H1 (cell line): ENCODE data around the gene SUCLG2. TPM values are rescaled to one million over a fixed set of nuclear protein-coding genes. Genes with fewer than 3 reads are reported as not detected.

ENCODE experiments used
- polyA plus RNA-seq, 7 experiments: library from polyadenylated mRNA; depleted of rRNA in 3 of 7; stranded (reverse) in 5 of 7; unstranded in 2 of 7; fragments of >200 nt in 5 of 7; fragments of 200-250 nt in 2 of 7; gene quantifications; 1 replicate in 5 of 7; 2 replicates in 1 of 7; 4 replicates in 1 of 7; pipeline versions ENCODE4 v1.2.1 to v1.2.3, GENCODE V29; 2011 to 2013; ENCODE audit warnings: missing spikeins in 2 of 7, mixed read lengths in 2 of 7
- total RNA-seq: library from RNA; stranded (reverse); fragmentation: NEBNext Ultra II Directional; extraction: Animal tissue kit (Norgen Biotek cat#: 25700); gene quantifications from 2 replicates; pipeline ENCODE4 v1.2.1, GENCODE V29; 2021
- TF ChIP-seq, protein P1 (sequence below): fragments of 300-600 bp; sonication (generic); IDR thresholded peaks from 2 replicates; pipeline ENCODE4 v1.7.1; 2012; ENCODE audit warnings: low read length, moderate library complexity, mild to moderate bottlenecking, inconsistent platforms; ENCODE audit not compliant: insufficient replicate concordance

The SUCLG2 gene
- total and polyA plus RNA-seq, 2 of the 8 experiments (the other 6 are each of a cell fraction or from before 2014, with no cell fraction given): 12.9 to 46.2 TPM

DNA sequence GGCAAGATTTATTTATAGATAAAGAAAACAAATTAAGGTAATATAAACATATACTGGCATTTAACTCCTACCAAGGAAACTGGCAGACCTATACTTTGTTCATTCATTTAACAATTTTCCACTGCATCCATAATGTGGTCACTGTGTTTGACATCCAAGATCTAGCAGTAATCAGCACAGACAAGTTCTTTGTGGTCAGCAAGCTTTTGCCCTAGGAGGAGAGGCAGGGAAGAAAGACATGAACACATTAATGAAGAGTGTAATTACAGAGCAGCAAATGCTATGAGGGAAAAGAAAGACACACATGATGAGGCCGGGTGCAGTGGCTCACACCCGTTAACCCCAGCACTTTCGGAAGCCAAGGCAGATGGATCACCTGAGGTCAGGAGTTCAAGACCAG, 34.4 kb downstream of the SUCLG2 start (continued):
- TF ChIP-seq, protein P1, sequence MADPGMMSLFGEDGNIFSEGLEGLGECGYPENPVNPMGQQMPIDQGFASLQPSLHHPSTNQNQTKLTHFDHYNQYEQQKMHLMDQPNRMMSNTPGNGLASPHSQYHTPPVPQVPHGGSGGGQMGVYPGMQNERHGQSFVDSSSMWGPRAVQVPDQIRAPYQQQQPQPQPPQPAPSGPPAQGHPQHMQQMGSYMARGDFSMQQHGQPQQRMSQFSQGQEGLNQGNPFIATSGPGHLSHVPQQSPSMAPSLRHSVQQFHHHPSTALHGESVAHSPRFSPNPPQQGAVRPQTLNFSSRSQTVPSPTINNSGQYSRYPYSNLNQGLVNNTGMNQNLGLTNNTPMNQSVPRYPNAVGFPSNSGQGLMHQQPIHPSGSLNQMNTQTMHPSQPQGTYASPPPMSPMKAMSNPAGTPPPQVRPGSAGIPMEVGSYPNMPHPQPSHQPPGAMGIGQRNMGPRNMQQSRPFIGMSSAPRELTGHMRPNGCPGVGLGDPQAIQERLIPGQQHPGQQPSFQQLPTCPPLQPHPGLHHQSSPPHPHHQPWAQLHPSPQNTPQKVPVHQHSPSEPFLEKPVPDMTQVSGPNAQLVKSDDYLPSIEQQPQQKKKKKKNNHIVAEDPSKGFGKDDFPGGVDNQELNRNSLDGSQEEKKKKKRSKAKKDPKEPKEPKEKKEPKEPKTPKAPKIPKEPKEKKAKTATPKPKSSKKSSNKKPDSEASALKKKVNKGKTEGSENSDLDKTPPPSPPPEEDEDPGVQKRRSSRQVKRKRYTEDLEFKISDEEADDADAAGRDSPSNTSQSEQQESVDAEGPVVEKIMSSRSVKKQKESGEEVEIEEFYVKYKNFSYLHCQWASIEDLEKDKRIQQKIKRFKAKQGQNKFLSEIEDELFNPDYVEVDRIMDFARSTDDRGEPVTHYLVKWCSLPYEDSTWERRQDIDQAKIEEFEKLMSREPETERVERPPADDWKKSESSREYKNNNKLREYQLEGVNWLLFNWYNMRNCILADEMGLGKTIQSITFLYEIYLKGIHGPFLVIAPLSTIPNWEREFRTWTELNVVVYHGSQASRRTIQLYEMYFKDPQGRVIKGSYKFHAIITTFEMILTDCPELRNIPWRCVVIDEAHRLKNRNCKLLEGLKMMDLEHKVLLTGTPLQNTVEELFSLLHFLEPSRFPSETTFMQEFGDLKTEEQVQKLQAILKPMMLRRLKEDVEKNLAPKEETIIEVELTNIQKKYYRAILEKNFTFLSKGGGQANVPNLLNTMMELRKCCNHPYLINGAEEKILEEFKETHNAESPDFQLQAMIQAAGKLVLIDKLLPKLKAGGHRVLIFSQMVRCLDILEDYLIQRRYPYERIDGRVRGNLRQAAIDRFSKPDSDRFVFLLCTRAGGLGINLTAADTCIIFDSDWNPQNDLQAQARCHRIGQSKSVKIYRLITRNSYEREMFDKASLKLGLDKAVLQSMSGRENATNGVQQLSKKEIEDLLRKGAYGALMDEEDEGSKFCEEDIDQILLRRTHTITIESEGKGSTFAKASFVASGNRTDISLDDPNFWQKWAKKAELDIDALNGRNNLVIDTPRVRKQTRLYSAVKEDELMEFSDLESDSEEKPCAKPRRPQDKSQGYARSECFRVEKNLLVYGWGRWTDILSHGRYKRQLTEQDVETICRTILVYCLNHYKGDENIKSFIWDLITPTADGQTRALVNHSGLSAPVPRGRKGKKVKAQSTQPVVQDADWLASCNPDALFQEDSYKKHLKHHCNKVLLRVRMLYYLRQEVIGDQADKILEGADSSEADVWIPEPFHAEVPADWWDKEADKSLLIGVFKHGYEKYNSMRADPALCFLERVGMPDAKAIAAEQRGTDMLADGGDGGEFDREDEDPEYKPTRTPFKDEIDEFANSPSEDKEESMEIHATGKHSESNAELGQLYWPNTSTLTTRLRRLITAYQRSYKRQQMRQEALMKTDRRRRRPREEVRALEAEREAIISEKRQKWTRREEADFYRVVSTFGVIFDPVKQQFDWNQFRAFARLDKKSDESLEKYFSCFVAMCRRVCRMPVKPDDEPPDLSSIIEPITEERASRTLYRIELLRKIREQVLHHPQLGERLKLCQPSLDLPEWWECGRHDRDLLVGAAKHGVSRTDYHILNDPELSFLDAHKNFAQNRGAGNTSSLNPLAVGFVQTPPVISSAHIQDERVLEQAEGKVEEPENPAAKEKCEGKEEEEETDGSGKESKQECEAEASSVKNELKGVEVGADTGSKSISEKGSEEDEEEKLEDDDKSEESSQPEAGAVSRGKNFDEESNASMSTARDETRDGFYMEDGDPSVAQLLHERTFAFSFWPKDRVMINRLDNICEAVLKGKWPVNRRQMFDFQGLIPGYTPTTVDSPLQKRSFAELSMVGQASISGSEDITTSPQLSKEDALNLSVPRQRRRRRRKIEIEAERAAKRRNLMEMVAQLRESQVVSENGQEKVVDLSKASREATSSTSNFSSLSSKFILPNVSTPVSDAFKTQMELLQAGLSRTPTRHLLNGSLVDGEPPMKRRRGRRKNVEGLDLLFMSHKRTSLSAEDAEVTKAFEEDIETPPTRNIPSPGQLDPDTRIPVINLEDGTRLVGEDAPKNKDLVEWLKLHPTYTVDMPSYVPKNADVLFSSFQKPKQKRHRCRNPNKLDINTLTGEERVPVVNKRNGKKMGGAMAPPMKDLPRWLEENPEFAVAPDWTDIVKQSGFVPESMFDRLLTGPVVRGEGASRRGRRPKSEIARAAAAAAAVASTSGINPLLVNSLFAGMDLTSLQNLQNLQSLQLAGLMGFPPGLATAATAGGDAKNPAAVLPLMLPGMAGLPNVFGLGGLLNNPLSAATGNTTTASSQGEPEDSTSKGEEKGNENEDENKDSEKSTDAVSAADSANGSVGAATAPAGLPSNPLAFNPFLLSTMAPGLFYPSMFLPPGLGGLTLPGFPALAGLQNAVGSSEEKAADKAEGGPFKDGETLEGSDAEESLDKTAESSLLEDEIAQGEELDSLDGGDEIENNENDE: no peak
